B cell (primary cell): ENCODE results near the gene CTNS. TPM values are rescaled to one million over a fixed set of nuclear protein-coding genes. Genes with fewer than 3 reads are reported as not detected.

Experiments used
- ATAC-seq: fragments of 200-7000 bp; cut with Tn5 transposase; one replicate; pipeline ENCODE4 v1.10.0; 2021; ENCODE audit warnings: low read depth, mild to moderate bottlenecking, moderate number of reproducible peaks, moderate library complexity
- CTCF ChIA-PET: fragments of 350-600 bp; sonication (Branson Sonifier 250); formaldehyde crosslinking; loops from one replicate; lab custom pipeline; 2021; ENCODE audit warnings: antibody characterized with exemption, inconsistent platforms; lab: Charles Lee
- POLR2A ChIA-PET: fragments of 350-600 bp; sonication (Branson Sonifier 250); formaldehyde crosslinking; loops from one replicate; lab custom pipeline; 2021; ENCODE audit warnings: antibody characterized with exemption; lab: Charles Lee
- DNase-seq: peaks from one replicate; pipeline ENCODE4 v3.0.0; 2013
- H2AFZ ChIP-seq: 2 replicates; pipeline ENCODE4 v1.6.1; 2012; ENCODE audit warnings: mild to moderate bottlenecking, low read depth, low read length; ENCODE audit not compliant: insufficient read depth, poor library complexity, severe bottlenecking
- H3K27ac ChIP-seq, 2 donors: 1 replicate in 1 of 2; 2 replicates in 1 of 2; pipeline ENCODE4 v1.5.1; 2012 to 2013; ENCODE audit warnings: low read length in 2 of 2, mild to moderate bottlenecking in 2 of 2, moderate library complexity in 1 of 2
- H3K27me3 ChIP-seq, 4 experiments: fragments of 200-600 bp in 1 of 4; sonication (generic) in 1 of 4; replicated peaks in 1 of 4; 1 replicate in 2 of 4; 2 replicates in 2 of 4; pipeline versions ENCODE4 v1.6.1 to v1.7.0; 2013 to 2016; ENCODE audit warnings: low read length in 3 of 4, mild to moderate bottlenecking in 2 of 4, mixed read lengths in 1 of 4, moderate library complexity in 1 of 4; ENCODE audit not compliant: insufficient read depth in 4 of 4, control insufficient read depth in 3 of 4; ENCODE audit errors: control extremely low read depth in 1 of 4
- H3K36me3 ChIP-seq, 2 experiments: replicated peaks in 1 of 2; 1 replicate in 1 of 2; 2 replicates in 1 of 2; pipeline versions ENCODE4 v1.6.1 to v1.7.1; 2013; ENCODE audit warnings: low read length in 1 of 2; ENCODE audit not compliant: insufficient read depth in 2 of 2, control insufficient read depth in 1 of 2; ENCODE audit errors: control extremely low read depth in 1 of 2, extremely low read depth in 1 of 2
- H3K4me1 ChIP-seq, 2 donors: fragments of 200-600 bp in 1 of 2; sonication (generic) in 1 of 2; 1 replicate in 1 of 2; 2 replicates in 1 of 2; pipeline versions ENCODE4 v1.5.1 to v1.6.1; 2013 to 2017; ENCODE audit warnings: low read length in 2 of 2; ENCODE audit not compliant: control insufficient read depth in 2 of 2, insufficient read depth in 2 of 2
- H3K4me2 ChIP-seq: replicated peaks from 2 replicates; pipeline ENCODE3; 2012; ENCODE audit warnings: mild to moderate bottlenecking, low read depth, low read length; ENCODE audit not compliant: poor library complexity, severe bottlenecking
- H3K4me3 ChIP-seq, 5 experiments: fragments of 200-600 bp in 1 of 5; sonication (generic) in 1 of 5; 1 replicate in 3 of 5; 2 replicates in 2 of 5; pipeline versions ENCODE4 v1.5.1 to v1.7.0; 2011 to 2016; ENCODE audit warnings: low read length in 4 of 5, mild to moderate bottlenecking in 4 of 5, low read depth in 2 of 5, control low read depth in 1 of 5, moderate library complexity in 1 of 5; ENCODE audit not compliant: insufficient read depth in 1 of 5; ENCODE audit errors: control extremely low read depth in 1 of 5, extremely low read depth in 1 of 5
- H3K79me2 ChIP-seq: fragments of 200-600 bp; sonication (generic); one replicate; pipeline ENCODE4 v1.6.0; 2016; ENCODE audit warnings: low read length; ENCODE audit not compliant: control insufficient read depth, insufficient read depth
- H3K9ac ChIP-seq: fragments of 200-600 bp; sonication (generic); 2 replicates; pipeline ENCODE4 v1.6.1; 2017; ENCODE audit warnings: mild to moderate bottlenecking, low read length, moderate library complexity
- H3K9me3 ChIP-seq, 3 donors: one replicate each; pipeline versions ENCODE4 v1.6.1 to v1.7.1; 2013; ENCODE audit warnings: low read length in 2 of 3; ENCODE audit not compliant: control insufficient read depth in 2 of 3, insufficient read depth in 1 of 3; ENCODE audit errors: control extremely low read depth in 1 of 3
- H4K20me1 ChIP-seq: 2 replicates; pipeline ENCODE4 v1.6.0; 2012; ENCODE audit warnings: mild to moderate bottlenecking, low read length; ENCODE audit not compliant: insufficient read depth, control insufficient read depth, poor library complexity, severe bottlenecking
- H3K27ac Mint-ChIP-seq: one replicate; pipeline ENCODE4 v1.8.0; 2021; ENCODE audit warnings: mixed read lengths
- H3K27me3 Mint-ChIP-seq: one replicate; pipeline ENCODE4 v1.8.0; 2021; ENCODE audit warnings: mixed read lengths
- H3K4me1 Mint-ChIP-seq: one replicate; pipeline ENCODE4 v1.8.0; 2021; ENCODE audit warnings: mixed read lengths
- H3K4me3 Mint-ChIP-seq: one replicate; pipeline ENCODE4 v1.8.0; 2021; ENCODE audit warnings: mixed read lengths
- H3K9me3 Mint-ChIP-seq: one replicate; pipeline ENCODE4 v1.8.0; 2022; ENCODE audit warnings: mixed read lengths; ENCODE audit not compliant: insufficient read depth
- EZH2 ChIP-seq: IDR thresholded peaks from 2 replicates; pipeline ENCODE4 v1.6.1; 2012; ENCODE audit warnings: borderline replicate concordance, low read depth, mild to moderate bottlenecking, moderate library complexity, low read length; ENCODE audit not compliant: insufficient read depth, poor library complexity, severe bottlenecking
- WGBS: methylation state at CpG from one replicate; pipeline ENCODE4 v1.1.5; 2013; ENCODE audit warnings: missing lambda C conversion rate; ENCODE audit not compliant: insufficient coverage; 5-methylcytosine and 5-hydroxymethylcytosine counted together
- intact Hi-C: fragments of 100-400 bp; cut with micrococcal nuclease; formaldehyde crosslinking; loops from one replicate; pipeline ENCODE4 v1.10.0; 2022
- polyA minus RNA-seq: library from RNA; depleted of rRNA, polyadenylated mRNA; stranded (reverse); fragments of >200 nt; gene quantifications from 2 replicates; pipeline ENCODE4 v1.2.3, GENCODE V29; 2012
- polyA plus RNA-seq: library from polyadenylated mRNA; depleted of rRNA; stranded (reverse); fragments of >200 nt; gene quantifications from 2 replicates; pipeline ENCODE4 v1.2.3, GENCODE V29; 2012
- total RNA-seq, 2 donors: library from RNA; stranded (reverse); fragments of 120-200 nt in 1 of 2; gene quantifications; 1 replicate in 1 of 2; 2 replicates in 1 of 2; pipeline versions ENCODE4 v1.2.3 to v1.2.4, GENCODE V29; 2013 to 2022
- TF ChIP-seq, protein P1 (sequence below): fragments of 200-600 bp; IDR thresholded peaks from one replicate; pipeline ENCODE4 v1.8.0; 2022; ENCODE audit warnings: antibody characterized with exemption, mild to moderate bottlenecking

The CTNS gene
- total RNA-seq = 23.1 and 24.7 TPM in 2 replicates
- 8.4 TPM for total RNA-seq (2013)
- 10.2 and 11.6 TPM in 2 replicates for polyA plus RNA-seq
- 6.8 and 8.1 TPM in 2 replicates for polyA minus RNA-seq

DNA sequence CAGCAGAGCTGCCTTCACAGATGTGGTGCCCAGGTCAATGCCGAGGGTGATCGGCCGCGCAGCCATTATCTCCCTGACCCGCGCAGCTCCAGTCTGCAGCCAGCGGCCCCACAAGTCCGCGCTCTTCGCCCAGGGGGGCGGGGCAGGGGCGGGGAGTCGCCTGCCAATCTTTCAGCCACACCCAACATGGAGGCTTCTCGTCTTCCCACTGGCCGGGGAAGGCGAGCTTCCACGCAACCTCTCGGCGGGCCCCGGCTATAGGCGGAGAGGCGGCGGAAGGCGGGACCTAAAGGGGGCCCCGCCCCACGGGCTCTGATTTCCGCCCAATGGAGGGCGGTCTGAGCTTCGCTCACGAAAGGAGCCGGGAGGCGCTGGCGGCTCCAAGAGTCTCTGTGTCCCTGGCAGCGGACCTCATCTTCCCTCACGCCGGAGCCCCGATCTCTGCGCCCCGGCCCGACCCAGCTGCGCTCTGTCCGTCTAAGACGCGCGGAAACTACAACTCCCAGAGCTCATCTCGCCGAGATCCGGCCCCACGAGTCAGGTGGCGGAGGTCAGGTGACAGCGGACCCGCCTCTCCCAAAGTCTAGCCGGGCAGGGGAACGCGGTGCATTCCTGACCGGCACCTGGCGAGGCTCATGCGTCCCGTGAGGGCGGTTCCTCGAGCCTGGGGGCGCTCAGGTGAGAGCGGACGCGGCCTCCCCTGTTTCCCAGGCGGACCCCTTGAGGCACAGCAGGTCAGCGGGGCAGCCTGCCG lies at the start of gene CTNS, which contains the start of gene SHPK:
CTNS (plus strand) TSS at position 607 of the 754 bp plus-strand sequence. CDS start 3,447 bp downstream, outside the sequence.
SHPK (minus strand) TSS at position 97 of the 754 bp plus-strand sequence; CDS start at position 66, 31 bp downstream.
- peaks cover 34% of the 10 kb centered on the region for H3K4me1 Mint-ChIP-seq
- H3K9me3 Mint-ChIP-seq = no peaks in the 10 kb centered on the region
- Histone ChIP-seq H3K79me2 (peaks cover 45% of the 10 kb centered on the region), H3K27me3 (no peaks in the 10 kb centered on the region), H3K4me1 (peaks cover 4 to 15% of the 10 kb centered on the region in 2 donors), H3K9me3 (no peaks in the 10 kb centered on the region), H2AFZ (peak within 1 kb of the TSS; percentile 85), H3K9ac (peak within 1 kb of the TSS; percentile 83), H3K4me3 (peak within 1 kb of the TSS; percentile 48 to 80 (median 76)), H3K27ac (peak within 1 kb of the TSS; percentile 90 to 97), H4K20me1 (peaks cover 4% of the 10 kb centered on the region), H3K4me2 (peak within 1 kb of the TSS; percentile 77), H3K36me3 (peaks cover 0 to 3% of the 10 kb centered on the region in 2 experiments)
- DNase-seq (peak; percentile 97), ATAC-seq (peak; percentile 97)
- CTCF ChIA-PET = interaction anchor here (0.5 to 2.4 kb wide), 18 partner anchors 8 to 788 kb away, joined by 3 to 14 read pairs (median 4); partner anchors contain the start of gene HASPIN
- intact Hi-C loops = loop anchor here (1.0 to 2.0 kb wide), 6 partner anchors 10 to 588 kb away; partner anchors contain the start of genes CYB5D2, EMC6, NCBP3 and TAX1BP3
- WGBS = under 1% methylated on average over 68 of the region's 68 CpGs
- TF ChIP-seq, protein P1, sequence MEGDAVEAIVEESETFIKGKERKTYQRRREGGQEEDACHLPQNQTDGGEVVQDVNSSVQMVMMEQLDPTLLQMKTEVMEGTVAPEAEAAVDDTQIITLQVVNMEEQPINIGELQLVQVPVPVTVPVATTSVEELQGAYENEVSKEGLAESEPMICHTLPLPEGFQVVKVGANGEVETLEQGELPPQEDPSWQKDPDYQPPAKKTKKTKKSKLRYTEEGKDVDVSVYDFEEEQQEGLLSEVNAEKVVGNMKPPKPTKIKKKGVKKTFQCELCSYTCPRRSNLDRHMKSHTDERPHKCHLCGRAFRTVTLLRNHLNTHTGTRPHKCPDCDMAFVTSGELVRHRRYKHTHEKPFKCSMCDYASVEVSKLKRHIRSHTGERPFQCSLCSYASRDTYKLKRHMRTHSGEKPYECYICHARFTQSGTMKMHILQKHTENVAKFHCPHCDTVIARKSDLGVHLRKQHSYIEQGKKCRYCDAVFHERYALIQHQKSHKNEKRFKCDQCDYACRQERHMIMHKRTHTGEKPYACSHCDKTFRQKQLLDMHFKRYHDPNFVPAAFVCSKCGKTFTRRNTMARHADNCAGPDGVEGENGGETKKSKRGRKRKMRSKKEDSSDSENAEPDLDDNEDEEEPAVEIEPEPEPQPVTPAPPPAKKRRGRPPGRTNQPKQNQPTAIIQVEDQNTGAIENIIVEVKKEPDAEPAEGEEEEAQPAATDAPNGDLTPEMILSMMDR = no peak
- TF ChIP-seq EZH2 = no peak
- peak within 1 kb of the TSS; percentile 100 for H3K27ac Mint-ChIP-seq
- H3K27me3 Mint-ChIP-seq = no peaks in the 10 kb centered on the region
- H3K4me3 Mint-ChIP-seq = peak within 1 kb of the TSS; percentile 99
- POLR2A ChIA-PET = interaction anchor here (0.6 to 1.4 kb wide), 9 partner anchors 9 to 1578 kb away, joined by 3 to 9 read pairs (median 4); partner anchors contain the start of genes CYB5D2, EMC6, TAX1BP3 and TRPV3
